Natural killer cell (primary cell): ENCODE measurements around the gene ERFL. TPM values are rescaled to one million over a fixed set of nuclear protein-coding genes. Genes with fewer than 3 reads are reported as not detected.
A peak's percentile ranks its signal among the peaks of the same experiment; 100 is the strongest.

Source experiments
- ATAC-seq, 3 donors: fragments of 150-1000 bp in 2 of 3; fragments of 200-7000 bp in 1 of 3; cut with Tn5 transposase; 1 replicate in 1 of 3; 2 replicates in 2 of 3; pipeline ENCODE4 v1.10.0; 2021; ENCODE audit warnings: mild to moderate bottlenecking in 2 of 3, moderate library complexity in 2 of 3
- DNase-seq, 2 donors: peaks; one replicate each; pipeline versions ENCODE4 v3.0.0 to v3.0.0-alpha.2; 2013 to 2021; ENCODE audit warnings: mixed read lengths in 1 of 2
- H3K27ac ChIP-seq: one replicate; pipeline ENCODE4 v1.5.1; 2013; ENCODE audit warnings: mild to moderate bottlenecking, low read length
- H3K27me3 ChIP-seq: one replicate; pipeline ENCODE4 v1.6.1; 2013; ENCODE audit warnings: low read length; ENCODE audit not compliant: control insufficient read depth, insufficient read depth
- H3K36me3 ChIP-seq: one replicate; pipeline ENCODE4 v1.6.1; 2013; ENCODE audit warnings: low read length; ENCODE audit not compliant: control insufficient read depth, insufficient read depth
- H3K4me1 ChIP-seq: one replicate; pipeline ENCODE4 v1.6.1; 2013; ENCODE audit warnings: low read length; ENCODE audit not compliant: control insufficient read depth, insufficient read depth
- H3K4me3 ChIP-seq: one replicate; pipeline ENCODE4 v1.5.1; 2013; ENCODE audit warnings: low read length
- H3K9me3 ChIP-seq: one replicate; pipeline ENCODE4 v1.6.1; 2013; ENCODE audit warnings: low read length; ENCODE audit not compliant: control insufficient read depth, insufficient read depth
- H3K27ac Mint-ChIP-seq, 2 donors: one replicate each; pipeline ENCODE4 v1.8.0; 2022; ENCODE audit warnings: mild to moderate bottlenecking in 2 of 2, mixed read lengths in 2 of 2, moderate library complexity in 1 of 2
- H3K27me3 Mint-ChIP-seq, 2 donors: one replicate each; pipeline ENCODE4 v1.8.0; 2022; ENCODE audit warnings: low read depth in 2 of 2, mixed read lengths in 2 of 2
- H3K36me3 Mint-ChIP-seq: one replicate; pipeline ENCODE4 v1.8.0; 2022; ENCODE audit warnings: mixed read lengths
- H3K4me1 Mint-ChIP-seq, 2 donors: one replicate each; pipeline ENCODE4 v1.8.0; 2022; ENCODE audit warnings: mixed read lengths in 2 of 2
- H3K4me3 Mint-ChIP-seq: one replicate; pipeline ENCODE4 v1.8.0; 2022; ENCODE audit warnings: mild to moderate bottlenecking, moderate library complexity, mixed read lengths
- H3K9me3 Mint-ChIP-seq, 2 donors: one replicate each; pipeline ENCODE4 v1.8.0; 2022; ENCODE audit warnings: mixed read lengths in 2 of 2
- WGBS: methylation state at CpG from one replicate; pipeline ENCODE4 v1.1.7; 2013; ENCODE audit warnings: missing lambda C conversion rate; ENCODE audit not compliant: insufficient coverage; 5-methylcytosine and 5-hydroxymethylcytosine counted together
- intact Hi-C: fragments of 100-400 bp; cut with micrococcal nuclease; formaldehyde crosslinking; loops from one replicate; pipeline ENCODE4 v1.14.2; 2022
- total RNA-seq, 4 donors: library from RNA; stranded (reverse); fragments of 120-200 nt in 1 of 4; gene quantifications; one replicate each; pipeline versions ENCODE4 v1.2.3 to v1.2.4, GENCODE V29; 2013 to 2022
- TF ChIP-seq, protein P1 (sequence below): fragments of 200-600 bp; IDR thresholded peaks from one replicate; pipeline ENCODE4 v1.8.0; 2022; ENCODE audit warnings: antibody characterized with exemption

The ERFL gene
- total RNA-seq, 3 donors from 2014 or later (not counting 1 experiment from before 2014, with no cell fraction given), result 1.1 to 2.1 (median 1.5) TPM

DNA sequence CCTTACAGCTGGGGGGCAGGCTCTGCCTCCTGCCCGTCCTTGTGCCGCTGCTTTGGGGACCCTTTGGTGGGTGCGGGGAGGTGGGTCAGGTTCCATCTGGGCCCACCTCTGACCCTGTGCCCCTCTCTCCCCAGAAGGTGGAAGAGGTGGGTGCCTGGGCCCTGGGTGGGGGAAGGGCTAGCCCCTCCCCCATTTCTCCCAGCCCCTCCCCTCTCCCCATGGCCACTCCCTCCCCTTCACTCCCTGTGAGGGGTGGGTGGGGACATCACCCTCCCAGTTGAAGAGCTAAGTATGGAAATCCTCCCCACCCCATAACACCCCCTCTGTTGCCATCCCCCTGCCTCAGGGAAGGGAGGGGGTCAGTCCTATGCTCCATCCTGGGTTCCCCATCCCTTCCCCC, 31.1 kb downstream of the ERFL start:
- H3K27ac Mint-ChIP-seq, result peak overlapping the region; percentile 71 to 92
- Histone ChIP-seq H3K36me3 (peaks cover 79% of the 10 kb centered on the region), H3K27me3 (no peaks in the 10 kb centered on the region), H3K4me1 (peaks cover 62% of the 10 kb centered on the region), H3K9me3 (no peaks in the 10 kb centered on the region), H3K27ac (no peak overlapping the region), H3K4me3 (no peak overlapping the region)
- H3K27me3 Mint-ChIP-seq, result no peaks in the 10 kb centered on the region
- intact Hi-C loops, result no loop called here
- no peaks in the 10 kb centered on the region for H3K9me3 Mint-ChIP-seq
- H3K4me3 Mint-ChIP-seq, result no peak overlapping the region
- DNase-seq (no peak), ATAC-seq (no peak)
- TF ChIP-seq, protein P1, sequence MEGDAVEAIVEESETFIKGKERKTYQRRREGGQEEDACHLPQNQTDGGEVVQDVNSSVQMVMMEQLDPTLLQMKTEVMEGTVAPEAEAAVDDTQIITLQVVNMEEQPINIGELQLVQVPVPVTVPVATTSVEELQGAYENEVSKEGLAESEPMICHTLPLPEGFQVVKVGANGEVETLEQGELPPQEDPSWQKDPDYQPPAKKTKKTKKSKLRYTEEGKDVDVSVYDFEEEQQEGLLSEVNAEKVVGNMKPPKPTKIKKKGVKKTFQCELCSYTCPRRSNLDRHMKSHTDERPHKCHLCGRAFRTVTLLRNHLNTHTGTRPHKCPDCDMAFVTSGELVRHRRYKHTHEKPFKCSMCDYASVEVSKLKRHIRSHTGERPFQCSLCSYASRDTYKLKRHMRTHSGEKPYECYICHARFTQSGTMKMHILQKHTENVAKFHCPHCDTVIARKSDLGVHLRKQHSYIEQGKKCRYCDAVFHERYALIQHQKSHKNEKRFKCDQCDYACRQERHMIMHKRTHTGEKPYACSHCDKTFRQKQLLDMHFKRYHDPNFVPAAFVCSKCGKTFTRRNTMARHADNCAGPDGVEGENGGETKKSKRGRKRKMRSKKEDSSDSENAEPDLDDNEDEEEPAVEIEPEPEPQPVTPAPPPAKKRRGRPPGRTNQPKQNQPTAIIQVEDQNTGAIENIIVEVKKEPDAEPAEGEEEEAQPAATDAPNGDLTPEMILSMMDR, result no peak
- H3K4me1 Mint-ChIP-seq, result peaks cover 26 to 60% of the 10 kb centered on the region in 2 donors
- WGBS, result 100% methylated on average over 2 of the region's 3 CpGs
- peaks cover 14% of the 10 kb centered on the region for H3K36me3 Mint-ChIP-seq

DNA sequence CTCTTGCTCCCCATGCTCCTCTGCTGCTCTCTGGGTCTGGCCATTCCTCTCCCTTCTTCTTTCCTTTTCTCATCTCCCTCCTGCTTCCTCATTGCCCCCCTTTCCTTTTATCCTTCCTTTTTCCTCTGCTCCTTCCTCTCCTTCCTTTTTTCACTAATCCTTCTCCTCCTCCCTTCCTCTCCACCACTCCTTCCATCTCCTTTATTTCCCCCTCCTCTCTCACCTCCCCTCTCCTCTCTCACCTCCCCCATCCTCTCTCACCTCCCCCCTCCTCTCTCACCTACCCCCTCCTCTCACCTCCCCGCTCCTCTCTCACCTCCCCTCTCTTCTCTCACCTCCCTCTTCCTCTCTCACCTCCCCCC, 31.7 kb downstream of the ERFL start:
- H3K27me3 ChIP-seq, result no peaks in the 10 kb centered on the region
- peaks cover 78% of the 10 kb centered on the region for H3K36me3 ChIP-seq
- no peak overlapping the region for H3K27ac ChIP-seq
- no peaks in the 10 kb centered on the region for H3K9me3 Mint-ChIP-seq
- peak overlapping the region; percentile 88 to 92 for H3K27ac Mint-ChIP-seq
- peaks cover 63% of the 10 kb centered on the region for H3K4me1 ChIP-seq
- ATAC-seq (no peak), DNase-seq (no peak)
- no peaks in the 10 kb centered on the region for H3K9me3 ChIP-seq
- 27% methylated on average over 1 of the region's 1 CpG for WGBS
- H3K4me3 ChIP-seq, result no peak overlapping the region
- TF ChIP-seq, protein P1, result no peak
- H3K4me1 Mint-ChIP-seq, result peaks cover 32 to 63% of the 10 kb centered on the region in 2 donors
- H3K4me3 Mint-ChIP-seq, result peak overlapping the region; percentile 58
- intact Hi-C loops, result no loop called here
- no peaks in the 10 kb centered on the region for H3K27me3 Mint-ChIP-seq
- H3K36me3 Mint-ChIP-seq, result peaks cover 14% of the 10 kb centered on the region

- Mint-ChIP-seq H3K27ac (peak overlapping the region; percentile 88 to 92), H3K9me3 (no peaks in the 10 kb centered on the region), H3K4me1 (peaks cover 35 to 65% of the 10 kb centered on the region in 2 donors), H3K4me3 (peak overlapping the region; percentile 73), H3K36me3 (peaks cover 14% of the 10 kb centered on the region), H3K27me3 (no peaks in the 10 kb centered on the region)
- H3K36me3 ChIP-seq, result peaks cover 78% of the 10 kb centered on the region
- intact Hi-C loops, result no loop called here
- WGBS, result 79% methylated on average over 19 of the region's 19 CpGs
- no peaks in the 10 kb centered on the region for H3K27me3 ChIP-seq
- H3K4me3 ChIP-seq, result no peak overlapping the region
- TF ChIP-seq, protein P1, result no peak
- H3K9me3 ChIP-seq, result no peaks in the 10 kb centered on the region
- DNase-seq, result peak in 1 of 2 donors; percentile 54
- no peak overlapping the region for H3K27ac ChIP-seq
- peaks cover 68% of the 10 kb centered on the region for H3K4me1 ChIP-seq
- ATAC-seq, result peak in 1 of 3 donors; percentile 60
Measured at GRCh38 chr19:41895745-41896580, 32.3 kb downstream of the ERFL start.
